Kidney epithelial cell (primary cell): ENCODE results near the gene EEF1A2. TPM values are rescaled to one million over a fixed set of nuclear protein-coding genes. Genes with fewer than 3 reads are reported as not detected.
A peak's percentile ranks its signal among the peaks of the same experiment; 100 is the strongest.

ENCODE experiments used
- DNase-seq: peaks from one replicate; pipeline ENCODE4 v3.0.0-alpha.2; 2010; ENCODE audit warnings: low read depth
- H3K27me3 ChIP-seq: 2 replicates; pipeline ENCODE4 v1.6.0; 2011; ENCODE audit warnings: low read length; ENCODE audit not compliant: control insufficient read depth, insufficient read depth
- H3K36me3 ChIP-seq: 2 replicates; pipeline ENCODE4 v1.5.1; 2011; ENCODE audit warnings: low read length; ENCODE audit not compliant: control insufficient read depth, insufficient read depth
- H3K4me3 ChIP-seq: 2 replicates; pipeline ENCODE4 v1.5.1; 2011; ENCODE audit warnings: low read depth, mild to moderate bottlenecking, control low read depth, low read length
- CTCF ChIP-seq: IDR thresholded peaks from 2 replicates; pipeline ENCODE4 v1.5.1; 2011; ENCODE audit warnings: mild to moderate bottlenecking, moderate library complexity, low read length, control low read depth, inconsistent platforms; ENCODE audit not compliant: insufficient read depth, poor library complexity, severe bottlenecking
- total RNA-seq: library from RNA; depleted of rRNA; stranded (reverse); fragments of >200 nt; gene quantifications from 2 replicates; pipeline ENCODE4 v1.2.3, GENCODE V29; 2015

Gene EEF1A2
- total RNA-seq = 14.9 and 18.0 TPM in 2 replicates

DNA sequence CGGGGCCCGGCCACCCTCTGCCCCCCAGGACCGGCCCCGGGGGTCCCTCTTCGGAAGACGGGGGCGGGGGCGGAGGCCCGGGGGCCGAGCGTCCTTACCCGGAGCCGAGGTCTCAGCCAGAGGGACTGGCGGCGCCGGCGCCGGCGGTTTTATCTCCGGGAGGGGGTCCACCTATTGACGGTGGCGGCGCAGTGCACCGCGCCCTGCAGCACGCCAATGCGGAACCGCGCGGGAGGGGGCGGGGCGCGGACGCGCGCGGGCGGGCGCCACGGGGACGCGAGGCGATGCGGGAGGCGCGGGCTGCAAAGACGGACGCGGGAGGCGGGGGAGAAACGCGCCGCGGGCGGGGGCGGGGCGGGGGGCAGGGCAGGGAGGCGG, at the start of gene EEF1A2:
EEF1A2 (minus strand) TSS at position 124 of the 378 bp plus-strand sequence. CDS start 1,320 bp downstream, outside the sequence.
- peak; percentile 1 for TF ChIP-seq CTCF
- no peak for DNase-seq
- H3K27me3 ChIP-seq = peaks cover 51% of the 10 kb centered on the region
- no peaks in the 10 kb centered on the region for H3K36me3 ChIP-seq
- peak within 1 kb of the TSS; percentile 30 for H3K4me3 ChIP-seq

GRCh38 chr20:63548542-63548941, 49.7 kb upstream of the EEF1A2 start:
- Histone ChIP-seq H3K27me3 (peaks cover 41% of the 10 kb centered on the region), H3K4me3 (no peak overlapping the region), H3K36me3 (no peaks in the 10 kb centered on the region)
- no peak for DNase-seq
- no peak for TF ChIP-seq CTCF

GRCh38 chr20:63547725-63548480, 49.0 kb upstream of the EEF1A2 start, which contains the start of gene SRMS:
SRMS (minus strand) TSS chr20:63547749; CDS start chr20:63547463, 286 bp downstream.
- no peak for DNase-seq
- no peak within 1 kb of the TSS for H3K4me3 ChIP-seq
- TF ChIP-seq CTCF = no peak
- H3K36me3 ChIP-seq = no peaks in the 10 kb centered on the region
- H3K27me3 ChIP-seq = peaks cover 41% of the 10 kb centered on the region

- Histone ChIP-seq H3K36me3 (no peaks in the 10 kb centered on the region), H3K27me3 (peaks cover 41% of the 10 kb centered on the region), H3K4me3 (no peak overlapping the region)
- no peak for TF ChIP-seq CTCF
- no peak for DNase-seq
Observed at GRCh38 chr20:63546956-63547724, 48.3 kb upstream of the EEF1A2 start.

DNA sequence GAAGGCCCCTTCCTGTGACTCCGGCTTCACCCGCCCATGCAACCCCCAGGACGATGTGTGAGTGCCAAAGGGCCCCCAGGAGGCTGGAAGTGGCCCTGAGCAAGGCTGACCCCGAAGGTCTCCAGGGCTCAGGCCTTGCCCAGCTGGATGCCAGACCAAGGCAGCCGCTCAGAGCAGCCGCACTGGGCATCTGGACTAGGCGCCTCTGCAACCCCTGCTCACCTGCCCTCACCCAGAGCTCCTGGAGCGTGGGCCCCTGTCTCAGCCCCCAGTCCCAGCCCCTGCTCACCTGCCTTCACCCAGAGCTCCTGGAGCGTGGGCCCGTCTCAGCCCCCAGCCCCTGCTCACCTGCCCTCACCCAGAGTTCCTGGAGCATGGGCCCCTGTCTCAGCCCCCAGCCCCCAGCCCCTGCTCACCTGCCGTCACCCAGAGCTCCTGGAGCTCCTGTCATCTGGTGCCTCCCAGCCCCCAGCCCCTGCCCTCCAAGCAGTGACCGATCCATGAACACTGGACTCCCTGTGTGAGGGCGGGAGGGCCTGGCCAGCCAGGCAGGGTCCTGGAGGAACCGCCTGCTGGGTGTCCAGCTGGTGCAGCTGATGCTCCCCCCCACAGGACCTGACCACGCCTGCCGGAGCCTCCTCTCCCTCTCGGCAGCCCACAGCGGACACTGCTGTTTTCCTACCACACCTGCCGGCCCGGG, 47.5 kb upstream of the EEF1A2 start:
- TF ChIP-seq CTCF = no peak
- H3K36me3 ChIP-seq = no peaks in the 10 kb centered on the region
- H3K27me3 ChIP-seq = peaks cover 41% of the 10 kb centered on the region
- no peak for DNase-seq
- no peak overlapping the region for H3K4me3 ChIP-seq
